Measurements from ENCODE around the gene CXCL3. TPM values are rescaled to one million over a fixed set of nuclear protein-coding genes. Genes with fewer than 3 reads are reported as not detected.

The CXCL3 gene
- total RNA-seq, 1 experiment from 2014 or later, result 0.23 TPM

DNA sequence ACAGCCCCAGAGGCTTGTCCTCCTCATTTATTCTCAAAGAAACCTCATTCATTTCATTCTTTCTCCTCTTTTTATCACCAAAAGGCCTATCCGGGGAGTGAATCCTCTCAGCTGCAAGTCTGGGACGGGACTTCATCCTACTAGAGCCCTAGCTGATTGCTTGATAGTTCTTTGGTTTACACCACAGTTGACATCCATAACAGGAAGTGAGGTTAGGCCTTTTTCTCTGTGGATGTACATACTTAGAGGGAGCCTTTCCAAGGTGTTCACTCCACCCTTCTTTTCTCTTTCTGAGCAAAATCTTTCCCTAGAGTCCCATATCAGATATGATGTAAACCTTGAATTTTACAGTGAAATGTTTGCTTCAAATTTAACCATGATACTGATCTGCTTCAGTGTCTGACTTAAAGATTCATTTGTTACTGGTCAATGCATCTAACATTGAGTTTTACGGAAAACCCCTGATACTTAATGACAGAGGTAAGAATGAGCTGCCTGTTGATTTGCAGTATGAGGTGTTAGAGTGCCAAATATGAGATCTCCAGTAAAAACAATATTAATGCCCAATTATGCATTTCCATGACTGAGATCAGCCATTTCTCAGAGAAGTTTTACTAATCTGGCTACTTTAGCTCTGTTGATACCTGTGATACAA lies 23.2 kb downstream of the CXCL3 start:
- no peaks in the 10 kb centered on the region for H3K4me1 ChIP-seq (ENCODE audit: control insufficient read depth, insufficient read depth, low read length)
- in situ Hi-C loops (cut with HindIII; ENCODE audit: low pct_unique_long_range_greater_than_20kb, low sequenced_read_pairs) (no loop called here), intact Hi-C loops (cut with micrococcal nuclease; ENCODE audit: unreplicated experiment) (no loop called here)
- CTCF ChIA-PET, result no interaction called here
- H3K27ac ChIP-seq (ENCODE audit: low read length), result no peak overlapping the region
- no peak overlapping the region for H3K4me3 ChIP-seq (ENCODE audit: low read depth in 2 of 2, low read length in 2 of 2)
- no peaks in the 10 kb centered on the region for H3K27me3 ChIP-seq (ENCODE audit: control insufficient read depth, insufficient read depth, low read length)
- no peak for TF ChIP-seq SIN3A (IDR thresholded peaks at IDR 0.05; ENCODE audit: borderline replicate concordance, insufficient read depth, low read depth, low read length)
- no peak for TF ChIP-seq TCF7L2 (IDR thresholded peaks at IDR 0.05; ENCODE audit: low read depth, low read length)
- TF ChIP-seq, protein P1, sequence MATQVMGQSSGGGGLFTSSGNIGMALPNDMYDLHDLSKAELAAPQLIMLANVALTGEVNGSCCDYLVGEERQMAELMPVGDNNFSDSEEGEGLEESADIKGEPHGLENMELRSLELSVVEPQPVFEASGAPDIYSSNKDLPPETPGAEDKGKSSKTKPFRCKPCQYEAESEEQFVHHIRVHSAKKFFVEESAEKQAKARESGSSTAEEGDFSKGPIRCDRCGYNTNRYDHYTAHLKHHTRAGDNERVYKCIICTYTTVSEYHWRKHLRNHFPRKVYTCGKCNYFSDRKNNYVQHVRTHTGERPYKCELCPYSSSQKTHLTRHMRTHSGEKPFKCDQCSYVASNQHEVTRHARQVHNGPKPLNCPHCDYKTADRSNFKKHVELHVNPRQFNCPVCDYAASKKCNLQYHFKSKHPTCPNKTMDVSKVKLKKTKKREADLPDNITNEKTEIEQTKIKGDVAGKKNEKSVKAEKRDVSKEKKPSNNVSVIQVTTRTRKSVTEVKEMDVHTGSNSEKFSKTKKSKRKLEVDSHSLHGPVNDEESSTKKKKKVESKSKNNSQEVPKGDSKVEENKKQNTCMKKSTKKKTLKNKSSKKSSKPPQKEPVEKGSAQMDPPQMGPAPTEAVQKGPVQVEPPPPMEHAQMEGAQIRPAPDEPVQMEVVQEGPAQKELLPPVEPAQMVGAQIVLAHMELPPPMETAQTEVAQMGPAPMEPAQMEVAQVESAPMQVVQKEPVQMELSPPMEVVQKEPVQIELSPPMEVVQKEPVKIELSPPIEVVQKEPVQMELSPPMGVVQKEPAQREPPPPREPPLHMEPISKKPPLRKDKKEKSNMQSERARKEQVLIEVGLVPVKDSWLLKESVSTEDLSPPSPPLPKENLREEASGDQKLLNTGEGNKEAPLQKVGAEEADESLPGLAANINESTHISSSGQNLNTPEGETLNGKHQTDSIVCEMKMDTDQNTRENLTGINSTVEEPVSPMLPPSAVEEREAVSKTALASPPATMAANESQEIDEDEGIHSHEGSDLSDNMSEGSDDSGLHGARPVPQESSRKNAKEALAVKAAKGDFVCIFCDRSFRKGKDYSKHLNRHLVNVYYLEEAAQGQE (IDR thresholded peaks at IDR 0.05; ENCODE audit: insufficient read depth in 1 of 2, low read depth in 2 of 2, low read length in 1 of 2), result no peak
- TF ChIP-seq, protein P2, sequence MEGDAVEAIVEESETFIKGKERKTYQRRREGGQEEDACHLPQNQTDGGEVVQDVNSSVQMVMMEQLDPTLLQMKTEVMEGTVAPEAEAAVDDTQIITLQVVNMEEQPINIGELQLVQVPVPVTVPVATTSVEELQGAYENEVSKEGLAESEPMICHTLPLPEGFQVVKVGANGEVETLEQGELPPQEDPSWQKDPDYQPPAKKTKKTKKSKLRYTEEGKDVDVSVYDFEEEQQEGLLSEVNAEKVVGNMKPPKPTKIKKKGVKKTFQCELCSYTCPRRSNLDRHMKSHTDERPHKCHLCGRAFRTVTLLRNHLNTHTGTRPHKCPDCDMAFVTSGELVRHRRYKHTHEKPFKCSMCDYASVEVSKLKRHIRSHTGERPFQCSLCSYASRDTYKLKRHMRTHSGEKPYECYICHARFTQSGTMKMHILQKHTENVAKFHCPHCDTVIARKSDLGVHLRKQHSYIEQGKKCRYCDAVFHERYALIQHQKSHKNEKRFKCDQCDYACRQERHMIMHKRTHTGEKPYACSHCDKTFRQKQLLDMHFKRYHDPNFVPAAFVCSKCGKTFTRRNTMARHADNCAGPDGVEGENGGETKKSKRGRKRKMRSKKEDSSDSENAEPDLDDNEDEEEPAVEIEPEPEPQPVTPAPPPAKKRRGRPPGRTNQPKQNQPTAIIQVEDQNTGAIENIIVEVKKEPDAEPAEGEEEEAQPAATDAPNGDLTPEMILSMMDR (IDR thresholded peaks at IDR 0.05), result no peak
- no peak for TF ChIP-seq POLR2AphosphoS5 (IDR thresholded peaks at IDR 0.05; ENCODE audit: low read depth, low read length)
- no peak for DNase-seq (ENCODE audit: low read depth, low spot score)
- POLR2A ChIA-PET, result no interaction called here
- ATAC-seq, result no peak
- no peaks in the 10 kb centered on the region for H3K36me3 ChIP-seq (ENCODE audit: control insufficient read depth, insufficient read depth, low read length)
- BruUV-seq (replicated peaks), result no TSS peak
- H3K9me3 ChIP-seq (ENCODE audit: control insufficient read depth, insufficient read depth, low read depth, low read length), result no peaks in the 10 kb centered on the region

DNA sequence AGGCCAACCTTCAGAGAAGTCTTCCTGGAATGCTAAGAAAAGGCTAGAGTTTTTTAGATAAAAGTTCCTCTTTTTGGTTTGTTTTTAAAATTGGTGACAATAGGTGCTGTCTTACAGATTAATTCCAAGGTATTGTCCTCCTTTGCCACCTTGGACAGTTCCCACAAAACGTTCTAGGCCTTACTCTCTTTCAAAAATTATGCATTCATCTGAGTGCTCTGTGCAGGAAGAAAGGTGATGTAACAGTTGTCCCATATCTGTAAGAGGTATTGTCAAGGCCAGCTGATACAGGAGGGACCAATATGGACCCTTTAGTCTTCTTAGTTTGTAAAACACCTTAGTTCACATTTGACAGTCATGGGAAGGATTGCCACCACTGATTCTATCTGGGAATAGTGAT lies 24.2 kb downstream of the CXCL3 start:
- BruUV-seq (replicated peaks), result no TSS peak
- ChIA-PET CTCF (no interaction called here), POLR2A (no interaction called here)
- H3K4me1 ChIP-seq (ENCODE audit: control insufficient read depth, insufficient read depth, low read length), result no peaks in the 10 kb centered on the region
- H3K9me3 ChIP-seq (ENCODE audit: control insufficient read depth, insufficient read depth, low read depth, low read length), result no peaks in the 10 kb centered on the region
- in situ Hi-C loops (cut with HindIII; ENCODE audit: low pct_unique_long_range_greater_than_20kb, low sequenced_read_pairs) (no loop called here), intact Hi-C loops (cut with micrococcal nuclease; ENCODE audit: unreplicated experiment) (no loop called here)
- DNase-seq (ENCODE audit: low read depth, low spot score), result no peak
- no peak for ATAC-seq
- H3K4me3 ChIP-seq (ENCODE audit: low read depth in 2 of 2, low read length in 2 of 2), result no peak overlapping the region
- H3K27me3 ChIP-seq (ENCODE audit: control insufficient read depth, insufficient read depth, low read length), result no peaks in the 10 kb centered on the region
- H3K27ac ChIP-seq (ENCODE audit: low read length), result no peak overlapping the region
- TF ChIP-seq, protein P1 (IDR thresholded peaks at IDR 0.05; ENCODE audit: insufficient read depth in 1 of 2, low read depth in 2 of 2, low read length in 1 of 2), result peak in 1 of 2 experiments; percentile 69; a peak in 2 of 4 replicates
- TF ChIP-seq, protein P2 (IDR thresholded peaks at IDR 0.05), result no peak
- H3K36me3 ChIP-seq (ENCODE audit: control insufficient read depth, insufficient read depth, low read length), result no peaks in the 10 kb centered on the region

Data from Panc1 (cell line).